Middle frontal gyrus (tissue), 1 donor: ENCODE data around the gene CDKAL1.

ENCODE experiments used
- DNase-seq: peaks from one replicate; pipeline ENCODE4 v3.0.0-alpha.2; 2015; ENCODE audit warnings: low spot score; ENCODE audit errors: extremely low spot score

Gene CDKAL1

GRCh38 chr6:20870493-20870892 is 336.2 kb downstream of the CDKAL1 start:
- DNase-seq: no peak

GRCh38 chr6:20873425-20874190 is 339.4 kb downstream of the CDKAL1 start:
- no peak for DNase-seq

GRCh38 chr6:20875369-20875963 is 341.2 kb downstream of the CDKAL1 start:
- no peak for DNase-seq

- no peak for DNase-seq
Measured at GRCh38 chr6:20876036-20876435, 341.8 kb downstream of the CDKAL1 start.

GRCh38 chr6:20876561-20876960 is 342.3 kb downstream of the CDKAL1 start:
- DNase-seq: no peak

- no peak for DNase-seq
Measured at GRCh38 chr6:20877008-20877937, 343.0 kb downstream of the CDKAL1 start.

- DNase-seq: no peak
Measured at GRCh38 chr6:20879121-20879520, 344.9 kb downstream of the CDKAL1 start.

GRCh38 chr6:20879526-20879925 is 345.3 kb downstream of the CDKAL1 start:
- no peak for DNase-seq

- no peak for DNase-seq
Measured at GRCh38 chr6:20881365-20881764, 347.1 kb downstream of the CDKAL1 start.

- DNase-seq: no peak
Measured at GRCh38 chr6:20882014-20882413, 347.8 kb downstream of the CDKAL1 start.

GRCh38 chr6:20885076-20885475 is 350.8 kb downstream of the CDKAL1 start:
- no peak for DNase-seq

GRCh38 chr6:20891161-20891560 is 356.9 kb downstream of the CDKAL1 start:
- DNase-seq: no peak

- no peak for DNase-seq
Measured at GRCh38 chr6:20892365-20892764, 358.1 kb downstream of the CDKAL1 start.

GRCh38 chr6:20893412-20893811 is 359.2 kb downstream of the CDKAL1 start:
- DNase-seq: no peak

- no peak for DNase-seq
Measured at GRCh38 chr6:20900389-20901160, 366.3 kb downstream of the CDKAL1 start.

GRCh38 chr6:20905377-20905776 is 371.1 kb downstream of the CDKAL1 start:
- DNase-seq: no peak

GRCh38 chr6:20906945-20907344 is 372.7 kb downstream of the CDKAL1 start:
- no peak for DNase-seq

- no peak for DNase-seq
Measured at GRCh38 chr6:20907486-20908071, 373.3 kb downstream of the CDKAL1 start.

- no peak for DNase-seq
Measured at GRCh38 chr6:20909621-20910020, 375.4 kb downstream of the CDKAL1 start.

- no peak for DNase-seq
Measured at GRCh38 chr6:20911712-20912111, 377.5 kb downstream of the CDKAL1 start.

GRCh38 chr6:20915156-20915555 is 380.9 kb downstream of the CDKAL1 start:
- no peak for DNase-seq
